Measurements from ENCODE around the gene STAM.

STAM gene

DNA sequence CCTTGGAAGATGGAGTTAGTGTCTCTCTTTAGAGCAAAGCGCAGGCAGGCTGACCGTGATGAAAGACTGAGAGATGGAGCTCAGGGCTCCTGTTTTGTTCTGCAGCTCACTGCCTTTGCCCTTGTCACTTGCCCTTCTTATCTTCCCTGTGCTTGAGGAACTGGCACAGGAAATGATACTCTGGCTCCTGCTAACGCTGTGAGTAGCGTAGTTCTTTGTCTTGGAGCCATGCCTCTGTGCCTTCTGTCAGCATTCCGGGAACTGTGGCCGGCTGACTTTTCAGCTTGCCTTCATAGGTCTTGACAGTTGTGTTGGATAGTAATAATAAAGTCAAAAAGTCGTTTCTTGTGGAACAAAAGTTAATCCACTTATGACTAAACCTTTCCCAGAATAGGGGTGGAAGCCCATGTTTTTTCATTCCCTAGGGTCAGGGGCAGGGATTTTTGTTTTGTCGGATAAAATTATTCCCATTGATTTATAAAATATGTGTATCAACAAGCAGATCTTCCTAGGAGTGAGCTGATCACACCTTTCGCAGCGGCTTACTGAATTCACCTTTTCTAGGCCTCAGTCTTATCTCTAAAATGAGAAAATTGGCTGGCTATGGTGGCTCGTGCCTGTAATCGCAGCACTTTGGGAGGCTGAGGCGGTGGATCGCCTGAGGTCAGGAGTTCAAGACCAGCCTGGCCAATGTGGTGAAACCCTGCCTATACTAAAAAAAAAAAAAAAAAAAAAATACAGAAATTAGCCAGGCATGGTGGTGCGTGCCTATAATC is 91.4 kb downstream of the STAM start:
- no peak for TF ChIP-seq TAF1 (IDR thresholded peaks at IDR 0.05; ENCODE audit: borderline replicate concordance, insufficient read depth, low read length)
- no peak for TF ChIP-seq FOXP2 (optimal IDR thresholded peaks at IDR 0.05; ENCODE audit: borderline replicate concordance, extremely low read depth, extremely low read length, insufficient read depth)
- TF ChIP-seq, protein P1, sequence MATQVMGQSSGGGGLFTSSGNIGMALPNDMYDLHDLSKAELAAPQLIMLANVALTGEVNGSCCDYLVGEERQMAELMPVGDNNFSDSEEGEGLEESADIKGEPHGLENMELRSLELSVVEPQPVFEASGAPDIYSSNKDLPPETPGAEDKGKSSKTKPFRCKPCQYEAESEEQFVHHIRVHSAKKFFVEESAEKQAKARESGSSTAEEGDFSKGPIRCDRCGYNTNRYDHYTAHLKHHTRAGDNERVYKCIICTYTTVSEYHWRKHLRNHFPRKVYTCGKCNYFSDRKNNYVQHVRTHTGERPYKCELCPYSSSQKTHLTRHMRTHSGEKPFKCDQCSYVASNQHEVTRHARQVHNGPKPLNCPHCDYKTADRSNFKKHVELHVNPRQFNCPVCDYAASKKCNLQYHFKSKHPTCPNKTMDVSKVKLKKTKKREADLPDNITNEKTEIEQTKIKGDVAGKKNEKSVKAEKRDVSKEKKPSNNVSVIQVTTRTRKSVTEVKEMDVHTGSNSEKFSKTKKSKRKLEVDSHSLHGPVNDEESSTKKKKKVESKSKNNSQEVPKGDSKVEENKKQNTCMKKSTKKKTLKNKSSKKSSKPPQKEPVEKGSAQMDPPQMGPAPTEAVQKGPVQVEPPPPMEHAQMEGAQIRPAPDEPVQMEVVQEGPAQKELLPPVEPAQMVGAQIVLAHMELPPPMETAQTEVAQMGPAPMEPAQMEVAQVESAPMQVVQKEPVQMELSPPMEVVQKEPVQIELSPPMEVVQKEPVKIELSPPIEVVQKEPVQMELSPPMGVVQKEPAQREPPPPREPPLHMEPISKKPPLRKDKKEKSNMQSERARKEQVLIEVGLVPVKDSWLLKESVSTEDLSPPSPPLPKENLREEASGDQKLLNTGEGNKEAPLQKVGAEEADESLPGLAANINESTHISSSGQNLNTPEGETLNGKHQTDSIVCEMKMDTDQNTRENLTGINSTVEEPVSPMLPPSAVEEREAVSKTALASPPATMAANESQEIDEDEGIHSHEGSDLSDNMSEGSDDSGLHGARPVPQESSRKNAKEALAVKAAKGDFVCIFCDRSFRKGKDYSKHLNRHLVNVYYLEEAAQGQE (IDR thresholded peaks at IDR 0.05; ENCODE audit: insufficient read depth in 1 of 2, low read depth in 2 of 2, low read length in 2 of 2) = no peak
- no peak for TF ChIP-seq SIN3A (IDR thresholded peaks at IDR 0.05; ENCODE audit: borderline replicate concordance, insufficient read depth, low read length)
- TF ChIP-seq POLR2AphosphoS5 (IDR thresholded peaks at IDR 0.05; ENCODE audit: low read depth, low read length) = no peak

DNA sequence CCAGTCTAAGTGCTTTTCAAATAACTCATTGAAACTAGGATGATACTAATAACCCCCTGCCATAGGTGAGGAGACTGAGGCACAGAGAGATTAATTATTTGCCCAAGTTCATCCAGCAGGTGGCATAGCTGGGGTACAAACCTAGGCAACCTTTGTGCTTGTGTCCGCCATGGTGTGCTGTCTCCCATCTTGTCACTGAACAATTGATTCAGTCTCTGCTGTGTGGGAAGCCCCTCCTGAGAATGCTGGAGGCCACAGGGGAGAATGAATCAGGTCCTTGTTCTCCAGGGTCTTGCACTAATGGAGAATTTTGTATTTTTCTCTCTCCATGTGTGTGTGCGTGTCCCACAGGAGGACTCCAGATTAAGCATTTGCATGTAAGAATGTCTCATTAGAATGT is 92.3 kb downstream of the STAM start:
- TF ChIP-seq TAF1 (IDR thresholded peaks at IDR 0.05; ENCODE audit: borderline replicate concordance, insufficient read depth, low read length) = no peak
- TF ChIP-seq FOXP2 (optimal IDR thresholded peaks at IDR 0.05; ENCODE audit: borderline replicate concordance, extremely low read depth, extremely low read length, insufficient read depth) = no peak
- TF ChIP-seq, protein P1 (IDR thresholded peaks at IDR 0.05; ENCODE audit: insufficient read depth in 1 of 2, low read depth in 2 of 2, low read length in 2 of 2) = no peak
- TF ChIP-seq SIN3A (IDR thresholded peaks at IDR 0.05; ENCODE audit: borderline replicate concordance, insufficient read depth, low read length) = no peak
- TF ChIP-seq POLR2AphosphoS5 (IDR thresholded peaks at IDR 0.05; ENCODE audit: low read depth, low read length) = no peak

DNA sequence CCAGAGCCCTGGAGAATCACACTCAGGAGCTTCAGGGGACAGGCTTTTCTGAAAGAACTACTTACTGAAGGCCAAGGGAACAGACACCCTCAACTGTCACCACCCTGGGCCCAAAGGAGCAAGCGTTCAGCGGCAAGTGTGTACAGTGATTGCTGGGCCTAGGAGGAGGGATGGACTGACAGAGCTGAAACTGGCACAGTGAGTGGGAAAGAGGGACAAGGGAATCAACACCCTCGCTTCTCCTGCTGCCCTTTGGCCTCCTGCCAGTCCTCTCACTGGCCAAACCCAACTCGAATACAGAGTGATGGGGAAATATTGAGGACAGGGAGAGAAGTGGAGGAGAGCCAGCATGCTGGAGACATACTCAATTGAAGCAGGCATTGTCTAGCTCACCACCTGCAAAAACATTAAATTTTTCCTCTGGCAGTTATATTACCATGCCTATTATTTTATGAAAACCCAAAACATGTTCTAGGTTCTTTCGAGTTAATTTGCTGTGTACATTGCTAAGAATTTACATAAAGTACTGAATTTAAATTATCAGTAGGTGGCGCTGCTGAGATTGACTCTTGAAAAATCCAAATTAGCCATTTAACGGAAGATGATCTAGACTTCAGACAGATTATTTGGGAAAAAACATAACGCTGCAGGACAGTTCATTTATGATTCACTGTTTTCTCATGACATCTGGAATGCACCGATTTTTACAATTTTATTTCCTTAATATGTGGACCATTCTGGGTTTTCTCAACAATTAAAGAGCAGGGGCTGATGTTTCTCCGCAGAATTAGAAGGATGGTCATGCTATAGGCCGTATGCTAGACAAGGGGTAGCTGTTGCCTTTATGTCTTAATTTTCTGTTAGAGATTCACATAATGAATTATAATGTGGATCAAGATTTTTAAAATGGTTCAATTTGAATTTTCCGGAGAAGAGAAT is 93.3 kb downstream of the STAM start:
- TF ChIP-seq FOXP2 (optimal IDR thresholded peaks at IDR 0.05; ENCODE audit: borderline replicate concordance, extremely low read depth, extremely low read length, insufficient read depth) = no peak
- no peak for TF ChIP-seq POLR2AphosphoS5 (IDR thresholded peaks at IDR 0.05; ENCODE audit: low read depth, low read length)
- no peak for TF ChIP-seq SIN3A (IDR thresholded peaks at IDR 0.05; ENCODE audit: borderline replicate concordance, insufficient read depth, low read length)
- TF ChIP-seq TAF1 (IDR thresholded peaks at IDR 0.05; ENCODE audit: borderline replicate concordance, insufficient read depth, low read length) = no peak
- TF ChIP-seq, protein P1 (IDR thresholded peaks at IDR 0.05; ENCODE audit: insufficient read depth in 1 of 2, low read depth in 2 of 2, low read length in 2 of 2) = no peak

DNA sequence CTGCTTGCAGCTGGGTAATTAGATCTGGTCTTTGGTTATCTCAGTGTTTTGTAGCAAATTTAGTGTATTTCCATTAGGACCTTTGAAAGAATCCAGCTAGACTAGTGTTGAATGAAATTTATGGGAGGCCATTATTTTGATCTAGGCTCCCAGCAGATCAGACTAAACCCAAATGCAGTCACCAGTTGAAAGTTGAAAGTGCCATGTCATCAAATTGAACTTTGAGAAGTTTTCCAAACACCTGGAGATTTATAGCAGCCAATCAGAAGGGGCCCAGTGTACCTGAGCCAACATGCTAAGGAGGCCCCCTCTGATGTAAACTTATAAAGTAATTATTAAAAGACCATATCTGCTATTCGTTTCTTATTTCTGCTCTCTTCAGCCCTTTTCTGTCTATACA is 96.7 kb downstream of the STAM start:
- TF ChIP-seq POLR2AphosphoS5 (IDR thresholded peaks at IDR 0.05; ENCODE audit: low read depth, low read length) (no peak), TAF1 (IDR thresholded peaks at IDR 0.05; ENCODE audit: borderline replicate concordance, insufficient read depth, low read length) (no peak), SIN3A (IDR thresholded peaks at IDR 0.05; ENCODE audit: borderline replicate concordance, insufficient read depth, low read length) (no peak), FOXP2 (optimal IDR thresholded peaks at IDR 0.05; ENCODE audit: borderline replicate concordance, extremely low read depth, extremely low read length, insufficient read depth) (no peak)
- TF ChIP-seq, protein P1 (IDR thresholded peaks at IDR 0.05; ENCODE audit: insufficient read depth in 1 of 2, low read depth in 2 of 2, low read length in 2 of 2) = no peak

All from PFSK-1 (cell line).